ENCODE measurements around the gene DELE1. TPM values are rescaled to one million over a fixed set of nuclear protein-coding genes. Genes with fewer than 3 reads are reported as not detected.
A peak's percentile ranks its signal among the peaks of the same experiment; 100 is the strongest.
"Not testable (repeated sequence)": the region's sequence is repeated elsewhere in the genome, so short reads cannot be mapped to it uniquely, and the experiment has no call there.

Gene DELE1
- total RNA-seq, 1 donor from 2014 or later = 30.6 TPM

- FAIRE-seq = no peak
- DNase-seq (ENCODE audit: low spot score in 2 of 2) = no peak
These were observed 2.9 kb upstream of the DELE1 start for GRCh38 chr5:141920771-141921170.

- DNase-seq (ENCODE audit: low spot score in 2 of 2); FAIRE-seq: not testable (repeated sequence)
These were observed 734 bp upstream of the DELE1 start for GRCh38 chr5:141922827-141923447.

GRCh38 chr5:141926434-141926833 lies 2.8 kb downstream of the DELE1 start:
- DNase-seq (ENCODE audit: low spot score in 2 of 2) (no peak), FAIRE-seq (no peak)

- no peak for FAIRE-seq
- DNase-seq (ENCODE audit: low spot score in 2 of 2) = no peak
These were observed 4.4 kb downstream of the DELE1 start for GRCh38 chr5:141928051-141928450.

- FAIRE-seq = no peak
These were observed 5.9 kb downstream of the DELE1 start for GRCh38 chr5:141929398-141930058.

GRCh38 chr5:141931694-141932093 lies 8.0 kb downstream of the DELE1 start:
- DNase-seq (ENCODE audit: low spot score in 2 of 2) (no peak), FAIRE-seq (no peak)

More at GRCh38 chr5:141929398-141930058, 5.9 kb downstream of the DELE1 start:
- no peak for DNase-seq (ENCODE audit: low spot score in 2 of 2)

GRCh38 chr5:141933151-141933550 lies 9.5 kb downstream of the DELE1 start:
- DNase-seq (ENCODE audit: low spot score in 2 of 2) (no peak), FAIRE-seq (no peak)

- DNase-seq (ENCODE audit: low spot score in 2 of 2) = no peak
- FAIRE-seq = no peak
These were observed 10.6 kb downstream of the DELE1 start for GRCh38 chr5:141934099-141934844.

- FAIRE-seq (no peak), DNase-seq (ENCODE audit: low spot score in 2 of 2) (no peak)
These were observed 11.9 kb downstream of the DELE1 start for GRCh38 chr5:141935538-141935937.

GRCh38 chr5:141940695-141941271 lies 17.1 kb downstream of the DELE1 start:
- no peak for FAIRE-seq
- DNase-seq (ENCODE audit: low spot score in 2 of 2) = peak in 1 of 2 donors; percentile 48

GRCh38 chr5:141941307-141941706 lies 17.6 kb downstream of the DELE1 start:
- DNase-seq (ENCODE audit: low spot score in 2 of 2) (no peak), FAIRE-seq (no peak)

- DNase-seq (ENCODE audit: low spot score in 2 of 2) = no peak
- FAIRE-seq = no peak
These were observed 18.1 kb downstream of the DELE1 start for GRCh38 chr5:141941779-141942178.

GRCh38 chr5:141942185-141942857 lies 18.6 kb downstream of the DELE1 start:
- FAIRE-seq (no peak), DNase-seq (ENCODE audit: low spot score in 2 of 2) (no peak)

GRCh38 chr5:141944076-141944475 lies 20.4 kb downstream of the DELE1 start:
- FAIRE-seq = no peak

GRCh38 chr5:141945511-141946051 lies 21.9 kb downstream of the DELE1 start:
- FAIRE-seq = no peak
- DNase-seq (ENCODE audit: low spot score in 2 of 2) = no peak

More at GRCh38 chr5:141944076-141944475, 20.4 kb downstream of the DELE1 start:
- DNase-seq (ENCODE audit: low spot score in 2 of 2) = no peak

- no peak for FAIRE-seq
These were observed 23.6 kb downstream of the DELE1 start for GRCh38 chr5:141947316-141947715.

GRCh38 chr5:141948812-141949211 lies 25.1 kb downstream of the DELE1 start:
- no peak for DNase-seq (ENCODE audit: low spot score in 2 of 2)
- FAIRE-seq = no peak

More at GRCh38 chr5:141947316-141947715, 23.6 kb downstream of the DELE1 start:
- DNase-seq (ENCODE audit: low spot score in 2 of 2) = no peak

GRCh38 chr5:141949511-141949910 lies 25.8 kb downstream of the DELE1 start:
- DNase-seq (ENCODE audit: low spot score in 2 of 2) = no peak
- FAIRE-seq = no peak

- no peak for DNase-seq (ENCODE audit: low spot score in 2 of 2)
- no peak for FAIRE-seq
These were observed 26.7 kb downstream of the DELE1 start for GRCh38 chr5:141950207-141951005.

Data from frontal cortex (tissue), 4 donors.